ENCODE results near the gene TMEM178B. TPM values are rescaled to one million over a fixed set of nuclear protein-coding genes. Genes with fewer than 3 reads are reported as not detected.

The TMEM178B gene
- total RNA-seq, 1 donor from 2014 or later, result 35.9 TPM

DNA sequence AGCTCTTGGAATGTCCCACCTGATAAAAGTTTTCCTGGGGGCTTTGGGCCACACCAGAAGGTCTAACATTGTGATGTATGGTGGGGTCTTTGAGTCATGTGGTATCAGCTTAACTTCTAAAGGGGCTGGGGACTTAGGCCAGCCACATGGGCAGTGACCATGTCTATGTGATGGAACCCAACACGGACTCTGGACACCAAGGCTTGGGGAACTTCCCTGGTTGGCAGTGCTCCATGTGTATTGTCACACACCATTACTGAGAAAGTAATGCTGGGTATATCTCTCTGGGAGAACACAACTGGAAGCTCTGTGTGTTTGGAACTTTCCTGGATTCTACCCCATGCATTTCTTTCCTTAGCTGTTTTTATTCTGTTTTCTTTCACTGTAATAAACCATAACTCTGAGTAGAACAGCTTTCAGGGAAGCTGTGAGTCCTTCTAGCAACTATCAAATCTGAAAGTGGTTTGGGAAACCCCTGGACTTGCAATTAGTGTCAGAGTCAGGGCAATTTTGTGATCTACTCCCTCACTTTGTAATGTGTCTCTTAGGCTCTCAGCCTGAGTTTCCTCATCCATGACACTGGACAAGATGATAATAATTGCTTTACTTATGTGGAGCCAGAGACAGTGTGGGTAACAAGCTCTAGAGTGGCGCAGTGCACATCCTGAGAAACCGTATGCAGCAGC is 448.9 kb downstream of the TMEM178B start:
- Histone ChIP-seq H3K27me3 (ENCODE audit: low read depth) (no peaks in the 10 kb centered on the region), H3K4me3 (no peak overlapping the region), H3K9me3 (replicated peaks) (no peaks in the 10 kb centered on the region), H3K4me1 (no peaks in the 10 kb centered on the region), H3K27ac (replicated peaks) (no peak overlapping the region), H3K36me3 (no peaks in the 10 kb centered on the region)
- no peak for DNase-seq
- TF ChIP-seq, protein P1, sequence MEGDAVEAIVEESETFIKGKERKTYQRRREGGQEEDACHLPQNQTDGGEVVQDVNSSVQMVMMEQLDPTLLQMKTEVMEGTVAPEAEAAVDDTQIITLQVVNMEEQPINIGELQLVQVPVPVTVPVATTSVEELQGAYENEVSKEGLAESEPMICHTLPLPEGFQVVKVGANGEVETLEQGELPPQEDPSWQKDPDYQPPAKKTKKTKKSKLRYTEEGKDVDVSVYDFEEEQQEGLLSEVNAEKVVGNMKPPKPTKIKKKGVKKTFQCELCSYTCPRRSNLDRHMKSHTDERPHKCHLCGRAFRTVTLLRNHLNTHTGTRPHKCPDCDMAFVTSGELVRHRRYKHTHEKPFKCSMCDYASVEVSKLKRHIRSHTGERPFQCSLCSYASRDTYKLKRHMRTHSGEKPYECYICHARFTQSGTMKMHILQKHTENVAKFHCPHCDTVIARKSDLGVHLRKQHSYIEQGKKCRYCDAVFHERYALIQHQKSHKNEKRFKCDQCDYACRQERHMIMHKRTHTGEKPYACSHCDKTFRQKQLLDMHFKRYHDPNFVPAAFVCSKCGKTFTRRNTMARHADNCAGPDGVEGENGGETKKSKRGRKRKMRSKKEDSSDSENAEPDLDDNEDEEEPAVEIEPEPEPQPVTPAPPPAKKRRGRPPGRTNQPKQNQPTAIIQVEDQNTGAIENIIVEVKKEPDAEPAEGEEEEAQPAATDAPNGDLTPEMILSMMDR (IDR thresholded peaks at IDR 0.05; ENCODE audit: borderline replicate concordance), result no peak
- intact Hi-C loops (cut with micrococcal nuclease), result no loop called here

DNA sequence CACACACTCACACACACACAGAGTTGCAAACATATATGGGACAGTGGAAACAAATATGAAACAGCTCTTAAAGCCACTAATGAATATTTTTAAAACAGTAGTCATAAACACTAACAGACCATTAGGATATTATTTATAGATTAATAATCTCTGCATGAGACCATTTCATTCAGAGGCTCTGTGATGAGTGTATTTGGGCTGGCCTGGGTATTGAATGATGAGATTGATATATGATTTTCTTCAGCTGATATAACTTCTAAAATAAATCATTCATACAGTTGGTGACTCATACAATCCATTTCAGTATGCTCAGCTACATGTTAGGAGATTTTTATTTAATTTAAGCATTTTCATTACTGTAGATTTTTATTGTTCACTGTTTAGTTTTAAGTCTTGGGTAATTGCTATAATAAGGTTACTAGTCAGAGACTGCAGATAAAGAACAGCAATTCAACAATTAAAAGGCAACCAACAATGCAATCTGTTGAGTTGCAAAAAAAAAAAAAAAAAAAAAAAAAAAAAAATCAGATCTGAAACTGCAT is 452.2 kb downstream of the TMEM178B start:
- Histone ChIP-seq H3K36me3 (no peaks in the 10 kb centered on the region), H3K27ac (replicated peaks) (no peak overlapping the region), H3K27me3 (ENCODE audit: low read depth) (no peaks in the 10 kb centered on the region), H3K4me1 (no peaks in the 10 kb centered on the region), H3K4me3 (no peak overlapping the region), H3K9me3 (replicated peaks) (no peaks in the 10 kb centered on the region)
- intact Hi-C loops (cut with micrococcal nuclease), result no loop called here
- no peak for DNase-seq
- TF ChIP-seq, protein P1 (IDR thresholded peaks at IDR 0.05; ENCODE audit: borderline replicate concordance), result no peak

DNA sequence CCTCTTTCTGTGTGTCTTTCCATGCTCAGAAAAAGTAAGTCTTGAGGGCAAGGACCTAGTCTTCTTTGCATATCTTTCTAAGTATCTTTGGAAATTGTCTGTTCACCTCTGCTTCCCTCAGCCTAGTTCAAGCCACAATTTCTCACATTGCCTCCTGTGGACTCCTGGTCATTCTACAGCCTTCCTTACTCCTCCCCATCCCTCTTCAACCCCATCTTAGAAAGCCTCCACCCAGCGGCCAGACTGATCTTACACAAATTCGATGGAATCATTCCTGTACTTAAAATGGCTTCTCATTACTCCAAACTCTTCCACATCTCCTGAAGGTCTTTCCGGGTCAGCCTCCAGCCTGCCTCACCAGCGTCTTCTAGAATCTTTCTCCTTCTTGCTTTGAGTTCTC is 453.2 kb downstream of the TMEM178B start:
- no peak overlapping the region for H3K27ac ChIP-seq (replicated peaks)
- H3K36me3 ChIP-seq, result no peaks in the 10 kb centered on the region
- H3K4me1 ChIP-seq, result no peaks in the 10 kb centered on the region
- intact Hi-C loops (cut with micrococcal nuclease), result no loop called here
- no peak for DNase-seq
- no peak overlapping the region for H3K4me3 ChIP-seq
- H3K27me3 ChIP-seq (ENCODE audit: low read depth), result no peaks in the 10 kb centered on the region
- TF ChIP-seq, protein P1 (IDR thresholded peaks at IDR 0.05; ENCODE audit: borderline replicate concordance), result no peak
- no peaks in the 10 kb centered on the region for H3K9me3 ChIP-seq (replicated peaks)

DNA sequence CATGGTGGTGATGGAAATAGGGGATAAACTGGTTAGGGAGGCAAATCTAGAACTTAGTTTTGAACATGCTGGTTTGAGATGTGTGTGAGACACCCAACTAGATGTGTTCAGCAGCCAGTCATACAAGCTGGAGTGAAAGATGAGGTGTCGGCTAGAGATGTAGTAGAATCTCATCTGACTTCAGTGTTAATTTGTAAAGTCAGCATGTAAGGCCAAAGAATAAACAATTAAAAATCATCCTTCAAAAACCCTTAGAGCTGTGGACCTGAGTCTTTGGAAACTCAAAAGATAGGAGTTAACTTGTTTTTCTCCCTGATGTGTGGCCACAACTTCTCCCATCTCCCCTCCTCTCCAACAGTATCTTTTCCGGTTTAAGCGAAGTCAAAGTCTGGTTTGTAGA is 454.5 kb downstream of the TMEM178B start:
- no peaks in the 10 kb centered on the region for H3K9me3 ChIP-seq (replicated peaks)
- peaks cover 4% of the 10 kb centered on the region for H3K4me1 ChIP-seq
- H3K36me3 ChIP-seq, result no peaks in the 10 kb centered on the region
- TF ChIP-seq, protein P1 (IDR thresholded peaks at IDR 0.05; ENCODE audit: borderline replicate concordance), result no peak
- no peak overlapping the region for H3K27ac ChIP-seq (replicated peaks)
- no peak overlapping the region for H3K4me3 ChIP-seq
- H3K27me3 ChIP-seq (ENCODE audit: low read depth), result no peaks in the 10 kb centered on the region
- intact Hi-C loops (cut with micrococcal nuclease), result no loop called here
- no peak for DNase-seq

Other genes with a start within 250 kb of the TMEM178B start
- gene BRAF, start 149.1 kb upstream of the TMEM178B start, total RNA-seq, result 18.8 TPM
- 123 TPM for gene MRPS33, start 59.1 kb upstream of the TMEM178B start, total RNA-seq

Data from left ventricle myocardium inferior (tissue), 1 donor.